Adrenal gland (tissue), 5 donors: ENCODE data around the gene MRPS27.

ENCODE experiments used
- CTCF ChIP-seq, 6 experiments: fragments of 450-650 bp in 4 of 6; fragments of 200-600 bp in 2 of 6; sonication (generic) in 1 of 6; IDR thresholded peaks; 1 replicate in 5 of 6; 2 replicates in 1 of 6; pipeline versions ENCODE4 v1.5.1 to v1.8.0; 2016 to 2021; ENCODE audit warnings: antibody characterized with exemption in 6 of 6, mild to moderate bottlenecking in 2 of 6, moderate library complexity in 1 of 6
- POLR2A ChIP-seq, 2 donors: fragments of 450-650 bp; IDR thresholded peaks; one replicate each; pipeline ENCODE4 v1.6.1; 2017; ENCODE audit warnings: antibody characterized with exemption in 2 of 2, mild to moderate bottlenecking in 2 of 2, moderate library complexity in 1 of 2
- donor health status: DM: no; HTN: no; CAD: no.

GRCh38 chr5:72271702-72272101 lies 48.3 kb downstream of the MRPS27 start:
- TF ChIP-seq CTCF (IDR thresholded peaks at IDR 0.05) (no peak), POLR2A (IDR thresholded peaks at IDR 0.05) (no peak)
